HG03460 (cell line): ENCODE results near the gene PAX5.
"Not testable (repeated sequence)": the region's sequence is repeated elsewhere in the genome, so short reads cannot be mapped to it uniquely, and the experiment has no call there.

Experiments used
- ATAC-seq: cut with Tn5 transposase; IDR thresholded peaks from one replicate; pipeline ENCODE4 v1.9.1; 2021; ENCODE audit not compliant: unreplicated experiment

PAX5 gene

DNA sequence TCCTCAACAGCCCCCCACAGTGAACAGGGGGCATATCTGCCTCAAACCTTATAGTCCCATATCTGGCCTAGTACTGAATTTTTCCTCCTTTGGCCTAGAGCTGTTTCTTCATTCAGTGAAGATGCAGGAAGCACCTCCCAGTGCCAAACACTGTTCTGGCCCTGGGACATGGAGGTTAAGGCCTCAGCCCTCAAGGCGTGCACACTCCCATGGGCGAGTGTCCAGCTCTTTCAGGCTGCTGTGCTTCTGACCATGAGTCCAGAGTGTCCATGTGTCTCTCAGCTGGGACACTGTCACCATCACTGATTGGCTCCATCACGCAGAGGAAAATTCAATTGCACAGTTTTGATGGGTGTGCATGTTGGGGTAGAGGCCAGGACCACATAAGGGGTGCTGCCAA lies 151.5 kb downstream of the PAX5 start:
- no peak for ATAC-seq

DNA sequence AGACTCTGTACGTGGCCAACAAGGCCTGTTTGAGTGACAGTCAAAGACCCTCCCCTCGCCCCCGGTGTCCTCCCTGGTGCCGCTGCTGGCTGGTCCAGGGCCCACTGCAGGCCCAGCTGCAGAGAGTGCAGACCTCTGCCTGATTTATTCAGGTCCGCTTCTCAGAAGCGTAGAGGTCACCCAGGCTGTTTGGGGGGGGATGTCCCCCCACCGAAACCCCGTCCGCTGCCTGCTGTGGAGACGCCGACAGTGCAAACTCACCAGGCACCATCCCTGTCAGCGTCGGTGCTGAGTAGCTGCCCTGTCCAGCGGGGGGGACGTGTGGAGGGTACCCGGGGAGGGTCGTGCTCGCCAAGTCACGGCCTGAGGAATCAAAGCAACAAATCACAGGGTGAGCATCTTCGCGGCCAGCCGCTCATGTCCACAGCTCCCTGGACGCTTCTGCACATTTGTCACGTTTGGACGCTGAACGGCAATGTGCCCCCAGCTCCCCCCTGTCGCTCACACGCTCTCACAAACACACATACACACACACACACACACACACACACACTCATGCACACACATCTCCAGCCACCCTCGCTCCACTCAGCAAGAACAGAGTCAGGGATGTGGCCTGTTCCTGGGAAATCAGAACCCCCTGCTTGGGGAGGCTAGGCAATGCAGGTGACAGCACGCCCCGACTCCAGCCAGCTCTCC lies 152.2 kb downstream of the PAX5 start:
- no peak for ATAC-seq

DNA sequence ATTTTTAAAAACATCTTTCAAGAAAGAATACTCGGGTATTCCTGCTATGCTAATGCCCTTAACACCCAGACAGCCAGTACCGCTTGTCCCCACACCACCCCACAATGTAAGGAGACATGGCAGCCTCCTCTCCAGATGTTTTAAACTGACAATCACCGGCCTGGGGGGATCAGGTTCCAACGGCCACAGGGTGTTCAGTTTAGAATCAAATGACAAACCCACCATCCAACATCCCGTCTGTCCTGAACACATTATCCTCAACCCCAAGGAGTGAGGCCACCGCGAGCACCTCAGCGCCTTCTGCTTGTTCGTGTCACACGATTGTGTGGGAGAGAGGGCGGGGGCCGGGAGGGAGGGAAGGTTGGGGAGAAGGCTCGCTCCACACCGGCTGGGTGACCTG lies 152.8 kb downstream of the PAX5 start:
- no peak for ATAC-seq

DNA sequence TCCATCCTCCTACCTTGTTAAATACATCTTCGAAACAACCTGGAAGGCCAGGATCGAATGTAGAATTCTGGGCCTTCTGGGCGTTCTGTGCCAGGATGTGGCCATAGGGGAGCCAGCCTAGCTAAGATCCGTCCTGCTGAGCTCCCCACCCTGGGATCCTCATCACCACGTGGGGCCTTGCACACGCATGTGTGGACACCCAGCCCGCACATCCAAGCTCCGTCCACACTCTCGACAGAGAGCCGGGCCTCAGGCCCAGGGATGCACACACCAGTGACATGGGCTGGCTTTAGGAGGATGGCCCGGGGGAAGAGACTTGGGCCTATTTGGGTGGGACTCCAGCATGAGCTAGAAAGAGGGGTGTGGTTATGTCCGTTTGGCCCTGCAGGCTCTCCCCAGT lies 154.0 kb downstream of the PAX5 start:
- ATAC-seq: no peak

DNA sequence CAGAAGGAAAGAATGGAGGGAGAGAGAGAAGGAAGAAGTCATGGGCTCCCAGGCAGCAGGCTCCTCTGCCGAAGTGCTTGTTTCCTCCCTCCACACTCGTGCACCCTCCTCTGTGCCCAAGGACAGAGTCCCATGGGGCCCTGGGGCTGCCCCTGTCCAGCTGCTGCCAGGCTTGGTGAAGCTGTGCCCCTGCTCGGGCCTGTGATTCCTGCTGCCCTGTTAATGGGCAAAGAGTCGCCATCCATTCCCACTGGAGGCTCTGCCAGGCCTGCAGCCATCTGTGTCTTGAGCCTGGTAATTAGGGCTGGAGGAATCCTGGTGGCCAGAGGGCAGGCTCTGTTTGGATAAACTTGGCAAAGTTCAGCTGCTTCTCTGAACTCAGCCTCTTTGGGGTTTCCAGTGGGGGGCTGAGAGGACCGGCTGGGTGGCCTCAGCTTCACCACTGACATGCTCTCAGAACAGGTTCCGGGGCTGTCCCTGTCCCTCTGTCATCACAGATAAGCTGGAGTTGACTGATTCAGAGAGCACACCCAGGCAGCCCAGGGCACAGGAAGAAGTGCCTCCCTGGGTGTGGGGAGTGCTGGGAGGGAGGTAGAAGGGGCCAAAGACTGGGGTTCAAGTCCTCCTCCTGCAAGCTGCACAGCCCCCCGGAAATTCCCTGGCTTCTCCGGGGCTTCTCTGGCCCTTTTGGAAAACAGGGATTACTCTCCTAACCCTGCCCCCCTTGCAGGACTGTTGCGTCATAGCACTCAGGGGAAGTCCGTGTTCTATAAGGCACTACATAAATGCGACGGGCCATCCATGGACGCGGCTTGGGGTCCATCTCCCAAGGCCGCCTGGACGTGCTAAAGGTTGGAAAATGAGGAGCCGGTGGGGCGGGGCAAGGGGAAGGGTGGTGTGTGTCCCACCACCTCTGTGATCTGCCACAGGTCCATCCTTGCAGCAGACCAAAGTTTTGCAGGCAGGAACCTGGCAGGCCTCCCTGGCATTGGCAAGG lies 154.8 kb downstream of the PAX5 start:
- ATAC-seq: peak; percentile 49

DNA sequence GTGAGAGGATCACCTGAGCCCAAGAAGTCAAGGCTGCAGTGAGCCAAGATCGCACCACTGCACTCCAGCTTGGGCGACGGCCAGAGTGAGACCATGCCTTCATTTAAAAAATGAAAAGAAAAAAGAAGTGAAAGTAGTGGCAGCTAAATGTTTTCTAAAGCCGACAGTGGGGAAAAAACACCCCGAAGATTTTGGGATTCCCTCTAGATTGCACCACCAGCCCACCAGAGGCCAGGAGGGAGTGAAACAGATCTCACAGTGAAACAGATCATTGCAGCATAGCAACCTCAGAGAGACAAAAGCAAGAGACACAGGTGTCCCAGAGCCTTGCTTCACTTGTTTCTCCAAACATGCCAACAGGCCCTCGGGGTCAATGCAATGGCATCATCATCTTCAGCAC lies 156.8 kb downstream of the PAX5 start:
- no peak for ATAC-seq

DNA sequence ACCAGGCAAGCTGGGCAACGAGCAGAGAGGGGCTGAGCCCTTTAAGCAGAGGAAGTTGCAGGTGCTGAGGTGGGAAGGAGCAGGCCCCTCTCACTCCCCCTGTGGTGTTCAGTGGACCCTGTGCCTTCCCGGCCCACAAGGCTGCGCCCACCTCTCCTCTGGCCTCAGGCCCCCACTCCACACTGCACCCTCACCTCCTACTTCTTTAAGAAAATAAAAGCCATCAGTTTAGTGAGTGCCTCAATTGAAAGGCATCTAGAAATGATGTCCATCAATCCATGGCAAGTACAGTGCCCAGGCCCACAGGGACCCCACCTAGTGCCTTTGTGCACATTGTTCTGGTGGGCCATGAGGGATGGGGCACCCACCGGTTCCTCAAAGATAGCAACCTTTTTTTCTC lies 158.0 kb downstream of the PAX5 start:
- ATAC-seq: no peak

DNA sequence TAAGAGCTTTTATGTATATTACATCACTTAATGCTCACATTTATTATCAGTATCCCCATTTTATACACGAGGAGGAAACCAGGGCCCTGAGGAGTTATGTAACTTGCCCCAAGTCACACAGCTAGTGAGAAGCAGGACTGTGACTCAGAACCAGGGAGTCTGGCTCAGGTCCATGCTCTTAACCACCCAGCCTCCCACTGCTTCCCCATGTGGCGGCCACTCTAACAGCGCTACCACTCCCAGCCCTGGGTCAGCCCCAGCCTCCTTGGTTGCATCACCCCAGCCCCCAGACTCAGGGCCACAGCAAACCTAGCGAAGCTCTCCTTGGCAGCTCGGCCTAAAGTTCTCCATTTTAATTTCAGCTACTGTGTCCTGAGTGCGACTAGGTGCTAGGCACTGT lies 159.1 kb downstream of the PAX5 start:
- ATAC-seq: no peak

DNA sequence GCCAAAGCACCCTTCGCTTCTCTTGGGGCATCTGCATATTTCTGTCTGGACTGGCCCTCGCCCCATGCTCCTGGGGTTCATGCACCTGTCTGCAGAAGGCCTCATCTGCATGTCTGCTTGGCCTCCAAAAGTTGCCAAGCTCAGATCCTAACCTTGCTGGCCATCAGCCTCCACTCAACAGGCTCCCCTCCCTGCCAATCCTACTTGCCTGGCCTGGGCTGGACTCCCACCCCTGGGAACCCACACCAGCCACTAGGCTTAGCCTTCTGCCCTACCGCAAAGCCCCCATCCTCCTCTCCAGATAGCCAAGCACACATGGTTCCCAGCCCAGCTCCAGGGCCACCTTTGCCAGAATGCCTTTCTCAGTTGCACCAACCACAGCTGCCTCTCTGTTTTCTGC lies 159.8 kb downstream of the PAX5 start:
- ATAC-seq: no peak

DNA sequence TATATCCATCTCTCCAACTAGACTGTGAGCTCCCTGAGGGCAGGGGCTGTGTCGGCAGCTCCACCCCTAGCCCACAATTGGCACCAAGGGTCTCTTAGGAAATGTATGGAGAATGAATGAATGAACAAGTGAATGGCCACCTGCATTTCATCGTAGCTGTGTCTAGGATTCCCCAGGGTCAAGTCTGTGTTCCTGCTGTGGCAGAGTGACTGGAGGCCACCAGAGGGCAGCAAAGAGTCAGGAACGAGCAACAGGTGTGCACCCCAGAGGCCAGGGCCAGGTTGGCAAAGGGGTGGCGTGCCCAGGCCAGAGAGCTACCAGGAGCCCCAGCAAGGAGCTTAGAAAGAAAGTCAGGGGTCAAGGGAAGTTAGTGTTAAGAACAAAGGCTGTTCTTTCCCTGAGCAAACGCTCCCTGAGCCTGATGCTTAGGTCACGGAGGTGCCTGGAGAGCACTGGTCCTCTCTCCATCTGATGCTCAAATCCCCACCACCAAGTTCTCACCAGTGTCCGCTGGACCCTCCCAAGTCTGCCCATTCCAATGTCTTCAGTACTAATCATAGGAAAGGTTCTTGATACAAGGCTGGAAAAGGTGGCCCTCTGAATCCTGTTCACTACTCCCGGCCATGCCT lies 160.7 kb downstream of the PAX5 start:
- ATAC-seq: peak; percentile 70

DNA sequence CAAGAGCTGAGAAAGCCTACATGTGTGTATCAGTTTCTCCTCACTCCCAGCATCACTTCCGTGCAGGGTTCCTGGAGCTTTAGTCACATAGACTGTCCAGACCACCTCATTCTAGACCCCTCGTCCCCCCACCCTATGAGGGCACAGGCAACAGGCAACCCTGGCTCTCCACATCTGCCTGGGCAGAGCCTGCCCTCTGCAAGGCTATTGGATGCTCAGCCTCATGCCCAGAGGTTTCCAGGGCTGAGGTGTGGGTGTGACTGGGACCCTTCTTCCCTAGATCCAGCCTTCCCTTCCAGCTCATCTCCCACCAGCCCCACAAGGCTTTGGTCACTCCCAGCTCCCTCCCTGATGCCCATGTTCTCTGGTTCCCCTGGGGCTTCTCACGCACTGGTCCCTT lies 161.4 kb downstream of the PAX5 start:
- no peak for ATAC-seq

DNA sequence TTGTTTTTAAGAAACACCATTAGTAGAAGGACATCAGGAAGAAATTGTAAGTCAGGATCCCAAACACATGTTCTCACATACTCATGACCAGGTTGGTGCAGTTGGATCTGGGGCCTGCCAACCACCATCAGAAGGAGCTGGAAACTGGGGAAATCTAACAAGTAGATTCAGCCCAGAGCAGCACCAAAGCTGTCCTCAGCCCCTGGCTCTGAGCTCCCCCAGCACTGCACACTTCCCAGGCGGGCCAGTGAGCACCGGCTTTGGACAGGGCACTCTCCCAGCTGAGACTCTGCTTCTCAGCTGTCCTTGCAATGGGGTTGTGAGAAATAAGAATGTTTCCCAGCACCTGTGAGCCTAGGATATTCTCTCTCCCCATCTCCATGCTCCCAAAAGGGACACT lies 162.5 kb downstream of the PAX5 start:
- ATAC-seq: no peak

DNA sequence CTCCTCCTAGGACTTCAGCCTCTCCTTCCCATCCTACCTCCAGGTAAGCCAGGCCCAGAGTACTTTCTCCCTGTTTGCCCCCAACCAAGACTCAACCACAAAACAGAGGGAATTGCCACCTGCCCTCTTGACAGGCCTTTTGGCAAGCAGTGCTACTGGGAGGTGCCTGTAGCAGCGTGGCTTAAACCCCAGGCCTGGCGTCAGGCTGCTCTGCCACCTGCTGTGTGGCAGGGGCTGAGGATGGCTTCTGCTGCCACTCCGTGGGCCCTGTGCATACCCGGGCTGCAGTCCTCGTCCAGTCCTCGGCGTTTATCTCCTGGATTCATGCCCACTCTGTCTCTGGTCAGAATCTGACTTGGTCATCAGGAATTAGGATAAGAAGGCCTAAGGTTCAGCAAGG lies 163.1 kb downstream of the PAX5 start:
- ATAC-seq: no peak

DNA sequence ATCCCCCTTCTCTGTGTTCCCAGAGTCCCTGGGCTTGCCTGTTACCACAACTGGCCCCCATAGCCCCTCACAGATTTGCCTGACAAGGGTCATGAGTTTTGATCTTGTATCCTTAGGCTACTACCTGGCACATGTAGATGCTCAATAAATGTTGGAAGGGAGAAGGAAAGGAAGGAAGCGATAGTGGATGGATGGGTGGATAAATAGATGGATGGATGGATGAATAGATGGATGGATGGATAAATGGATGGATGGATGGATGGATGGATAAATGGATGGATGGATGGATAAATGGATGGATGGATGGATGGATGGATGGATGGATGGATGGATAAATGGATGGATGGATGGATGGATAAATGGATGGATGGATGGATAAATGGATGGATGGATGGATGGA lies 164.5 kb downstream of the PAX5 start:
- not testable (repeated sequence) for ATAC-seq

DNA sequence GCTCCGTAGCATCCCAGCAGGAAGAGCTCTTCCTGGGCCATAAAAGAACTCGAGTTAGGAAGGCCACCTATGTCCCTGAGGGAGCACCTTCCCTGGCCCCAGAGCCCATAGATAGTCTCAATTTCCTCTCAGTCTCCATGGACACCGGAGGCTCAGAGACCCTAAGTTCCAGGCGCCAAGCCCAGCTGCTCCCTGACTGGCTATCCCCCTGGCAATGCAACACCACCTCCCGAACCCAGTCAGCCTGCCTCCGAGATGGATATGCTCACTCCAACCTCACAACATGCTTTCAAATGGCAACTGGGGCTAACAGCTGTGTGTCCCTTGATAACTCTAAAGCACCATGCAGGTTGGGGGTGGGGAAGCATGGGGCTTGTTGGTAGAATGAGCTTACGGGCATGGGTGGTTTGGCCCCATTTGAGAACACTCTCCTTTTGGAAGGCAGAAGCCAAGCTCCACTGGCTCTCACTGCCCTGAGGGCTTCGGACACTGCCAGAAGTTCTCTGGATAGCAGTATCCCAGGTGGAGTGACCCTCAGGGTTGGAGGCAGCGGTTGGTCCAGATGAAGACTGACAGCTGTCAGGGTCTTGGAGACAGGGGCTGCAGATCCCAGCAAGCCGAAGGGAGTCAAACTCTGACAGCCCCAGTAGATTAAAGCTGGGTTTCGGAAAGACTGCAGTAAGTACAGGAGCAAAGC lies 165.3 kb downstream of the PAX5 start:
- no peak for ATAC-seq

DNA sequence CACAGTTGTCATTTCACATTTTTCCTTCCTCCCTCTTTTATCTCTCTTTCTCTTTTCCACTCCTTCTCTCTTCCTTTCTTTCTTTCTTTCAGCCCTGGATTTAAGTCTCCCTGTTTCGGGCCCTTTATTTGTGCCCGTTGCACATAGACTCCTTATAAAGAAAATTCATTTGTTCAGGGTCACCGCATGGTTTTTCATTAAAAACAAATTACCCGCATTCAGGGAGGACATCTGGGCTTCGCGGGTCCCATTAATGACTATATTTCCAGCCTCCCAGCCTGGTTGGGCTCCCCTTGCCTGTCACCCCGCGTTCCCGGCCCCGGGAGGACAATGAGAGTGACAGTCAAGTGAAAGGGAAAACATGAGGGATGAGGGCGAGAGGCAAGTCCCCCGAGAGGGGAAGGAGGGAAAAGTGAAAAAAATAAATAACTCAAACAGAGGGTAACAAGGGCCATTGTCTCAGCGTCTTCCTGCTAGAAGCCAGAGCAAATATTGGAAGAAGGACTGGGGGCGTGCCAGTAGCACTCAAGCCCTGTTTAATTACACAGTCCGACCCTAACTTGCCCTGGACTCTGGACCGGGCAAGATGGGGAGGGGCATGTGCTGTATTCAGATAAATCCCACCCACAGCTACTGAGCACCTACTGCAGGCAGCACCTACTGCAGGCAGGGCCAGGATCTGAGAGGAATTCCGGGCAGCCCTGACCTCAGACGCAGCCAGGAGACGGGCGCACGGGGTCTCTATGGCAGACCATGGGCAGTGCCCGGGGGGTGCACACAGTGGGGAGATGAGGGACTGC lies 166.2 kb downstream of the PAX5 start:
- no peak for ATAC-seq

DNA sequence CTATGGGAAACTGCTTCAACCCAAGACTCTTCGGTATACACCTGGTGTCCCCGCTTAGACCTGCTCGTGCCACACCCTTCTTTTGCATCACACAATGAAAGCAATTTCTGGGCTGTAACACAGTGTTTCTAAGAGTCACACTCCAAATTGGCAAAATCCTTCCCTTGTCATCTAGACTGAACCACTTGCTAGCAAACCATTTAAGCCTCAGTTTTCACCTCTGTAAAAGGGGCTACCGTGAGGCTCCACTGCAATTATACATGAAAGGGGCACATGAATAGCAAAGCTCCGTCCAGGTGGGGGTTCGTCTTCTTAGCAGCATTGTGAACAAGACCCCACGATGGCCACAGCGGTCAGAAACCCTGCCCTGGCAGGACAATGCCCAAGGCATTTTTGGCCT lies 166.8 kb downstream of the PAX5 start:
- no peak for ATAC-seq

DNA sequence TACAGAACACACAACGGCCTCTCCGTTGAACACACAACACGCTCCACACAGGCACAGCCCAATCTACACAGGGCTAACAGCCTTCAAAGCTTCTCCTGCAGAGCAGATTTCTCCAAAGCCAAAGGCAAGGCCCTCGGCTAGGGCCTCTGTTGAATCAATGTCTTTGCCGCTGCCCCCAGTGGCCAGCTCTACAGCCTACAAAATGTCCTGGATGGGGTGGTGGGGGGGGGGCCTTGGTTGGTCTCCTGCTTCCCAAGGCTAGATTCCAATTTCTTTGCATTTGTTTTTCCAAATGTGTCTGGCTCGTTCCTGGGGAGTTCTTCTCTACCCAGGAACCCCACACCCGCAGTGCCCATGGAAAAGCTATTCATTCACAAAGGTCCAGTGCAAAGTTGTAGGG lies 167.2 kb downstream of the PAX5 start:
- no peak for ATAC-seq

DNA sequence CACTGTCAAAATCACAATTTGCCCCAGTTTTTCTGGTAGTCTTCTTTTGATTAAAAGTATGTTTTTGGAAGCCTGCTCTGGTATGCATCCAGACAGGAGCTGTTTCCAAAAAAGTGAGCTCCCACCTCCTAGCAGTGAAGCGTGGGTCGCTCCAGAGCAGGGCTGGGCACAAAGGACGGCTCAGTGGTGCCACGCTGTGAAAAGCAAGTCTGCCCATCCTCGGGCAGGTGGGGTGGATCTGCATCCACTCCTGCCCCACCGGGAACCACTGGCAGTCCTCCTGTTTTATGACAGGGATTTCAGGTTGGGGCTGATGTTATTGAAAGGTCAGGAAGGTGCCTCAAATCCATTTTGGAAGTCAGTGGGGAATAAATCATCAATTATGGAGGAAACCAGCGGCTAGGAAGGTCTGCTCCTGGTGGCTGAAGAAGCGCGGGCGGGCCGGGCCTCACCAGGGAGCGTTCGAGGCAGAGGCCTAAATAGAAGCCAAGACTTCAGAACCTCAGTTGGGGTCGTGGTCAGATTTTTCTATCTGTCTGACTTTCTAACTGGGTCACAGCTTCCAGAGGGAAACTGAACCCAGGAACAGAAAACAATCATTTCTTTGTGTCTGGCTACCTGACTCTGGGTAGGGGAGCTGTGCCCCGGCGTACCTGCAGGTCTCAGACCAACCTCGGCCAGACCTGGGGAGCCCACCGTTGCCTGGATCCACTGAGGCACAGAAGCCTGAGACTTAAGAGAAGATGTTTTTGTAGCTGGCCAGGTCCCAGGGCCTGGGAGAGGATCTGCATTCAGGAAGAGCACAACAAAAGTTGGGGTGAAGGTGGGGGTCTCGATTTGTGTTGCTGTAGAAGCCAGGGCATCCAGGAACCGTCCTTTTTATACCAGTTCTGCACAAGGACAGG lies 168.1 kb downstream of the PAX5 start:
- no peak for ATAC-seq
